H9 (cell line): ENCODE results near the gene RGN. TPM values are rescaled to one million over a fixed set of nuclear protein-coding genes. Genes with fewer than 3 reads are reported as not detected.

Experiments
- DNase-seq: peaks from one replicate; pipeline ENCODE4 v3.0.0-alpha.2; 2017
- H2AFZ ChIP-seq: one replicate; pipeline ENCODE4 v1.6.1; 2013; ENCODE audit warnings: mild to moderate bottlenecking, low read length, control low read depth, moderate library complexity
- H2AK5ac ChIP-seq: 2 replicates; pipeline ENCODE4 v1.6.1; 2013; ENCODE audit warnings: low read length, control low read depth, mixed read lengths; ENCODE audit not compliant: insufficient read length
- H2BK120ac ChIP-seq: one replicate; pipeline ENCODE4 v1.6.1; 2013; ENCODE audit warnings: low read depth, mild to moderate bottlenecking, low read length, control low read depth, inconsistent platforms; ENCODE audit not compliant: poor library complexity, severe bottlenecking
- H2BK12ac ChIP-seq: 2 replicates; pipeline ENCODE4 v1.6.1; 2013; ENCODE audit warnings: low read length, control low read depth, mixed read lengths, low read depth; ENCODE audit not compliant: insufficient read length
- H2BK15ac ChIP-seq: 2 replicates; pipeline ENCODE4 v1.6.1; 2013; ENCODE audit warnings: low read depth, low read length, control low read depth
- H2BK20ac ChIP-seq: one replicate; pipeline ENCODE4 v1.6.1; 2013; ENCODE audit warnings: low read depth, mild to moderate bottlenecking, low read length, control low read depth, inconsistent platforms; ENCODE audit not compliant: poor library complexity, severe bottlenecking
- H2BK5ac ChIP-seq: 2 replicates; pipeline ENCODE4 v1.6.1; 2013; ENCODE audit warnings: low read length, control low read depth, mixed read lengths; ENCODE audit not compliant: insufficient read length
- H3K14ac ChIP-seq: 2 replicates; pipeline ENCODE4 v1.6.1; 2013; ENCODE audit warnings: low read length, control low read depth; ENCODE audit not compliant: insufficient read depth
- H3K18ac ChIP-seq: 2 replicates; pipeline ENCODE4 v1.6.1; 2013; ENCODE audit warnings: low read depth, mild to moderate bottlenecking, mixed read lengths, low read length, control low read depth; ENCODE audit not compliant: insufficient read length
- H3K23ac ChIP-seq: 2 replicates; pipeline ENCODE4 v1.6.1; 2013; ENCODE audit warnings: low read length, control low read depth, mixed read lengths, low read depth; ENCODE audit not compliant: insufficient read length
- H3K23me2 ChIP-seq: 2 replicates; pipeline ENCODE4 v1.6.1; 2013; ENCODE audit warnings: low read depth, mild to moderate bottlenecking, mixed read lengths, low read length, control low read depth; ENCODE audit not compliant: insufficient read length, poor library complexity, severe bottlenecking
- H3K27ac ChIP-seq: 2 replicates; pipeline ENCODE4 v1.5.1; 2013; ENCODE audit warnings: low read length, control low read depth, mixed read lengths, low read depth; ENCODE audit not compliant: insufficient read length
- H3K27me3 ChIP-seq: 2 replicates; pipeline ENCODE4 v1.6.1; 2013; ENCODE audit warnings: low read length, control low read depth, inconsistent platforms; ENCODE audit not compliant: insufficient read depth
- H3K4ac ChIP-seq: 2 replicates; pipeline ENCODE4 v1.6.1; 2013; ENCODE audit warnings: low read depth, mild to moderate bottlenecking, control low read depth, inconsistent platforms, low read length, moderate library complexity
- H3K4me1 ChIP-seq: 2 replicates; pipeline ENCODE4 v1.6.1; 2013; ENCODE audit warnings: low read length, control low read depth, inconsistent platforms; ENCODE audit not compliant: insufficient read depth
- H3K4me2 ChIP-seq: 2 replicates; pipeline ENCODE4 v1.6.1; 2013; ENCODE audit warnings: low read length, control low read depth, mixed read lengths; ENCODE audit not compliant: insufficient read length, insufficient read depth
- H3K56ac ChIP-seq: 2 replicates; pipeline ENCODE4 v1.6.1; 2013; ENCODE audit warnings: low read depth, mild to moderate bottlenecking, mixed read lengths, low read length, control low read depth; ENCODE audit not compliant: insufficient read length
- H3K79me1 ChIP-seq: 2 replicates; pipeline ENCODE4 v1.6.1; 2013; ENCODE audit warnings: low read depth, mild to moderate bottlenecking, moderate library complexity, low read length, control low read depth, inconsistent platforms; ENCODE audit not compliant: insufficient read depth, poor library complexity, severe bottlenecking
- H3K79me2 ChIP-seq: 2 replicates; pipeline ENCODE4 v1.6.1; 2013; ENCODE audit warnings: low read length, control low read depth, inconsistent platforms; ENCODE audit not compliant: insufficient read depth
- H3K9ac ChIP-seq: 2 replicates; pipeline ENCODE4 v1.6.1; 2013; ENCODE audit warnings: low read length, control low read depth, mixed read lengths; ENCODE audit not compliant: insufficient read length; ENCODE audit errors: extremely low read depth
- H3K9me3 ChIP-seq: one replicate; pipeline ENCODE4 v1.6.1; 2013; ENCODE audit warnings: low read depth, low read length, inconsistent platforms; ENCODE audit not compliant: control insufficient read depth
- H3T11ph ChIP-seq: one replicate; pipeline ENCODE4 v1.6.1; 2013; ENCODE audit warnings: mild to moderate bottlenecking, low read length, control low read depth, inconsistent platforms
- H4K20me1 ChIP-seq: one replicate; pipeline ENCODE4 v1.6.1; 2013; ENCODE audit not compliant: control insufficient read depth, insufficient read length, insufficient read depth
- H4K5ac ChIP-seq: 2 replicates; pipeline ENCODE4 v1.6.1; 2013; ENCODE audit warnings: low read depth, mild to moderate bottlenecking, mixed read lengths, low read length, control low read depth; ENCODE audit not compliant: insufficient read length
- H4K8ac ChIP-seq: replicated peaks from 2 replicates; pipeline ENCODE4 v1.6.1; 2013; ENCODE audit warnings: low read length, control low read depth, mixed read lengths, low read depth; ENCODE audit not compliant: insufficient read length
- H4K91ac ChIP-seq: 2 replicates; pipeline ENCODE4 v1.6.1; 2013; ENCODE audit warnings: low read depth, mild to moderate bottlenecking, moderate library complexity, mixed read lengths, low read length, control low read depth; ENCODE audit not compliant: insufficient read length
- H3K27ac Mint-ChIP-seq, 3 experiments: 2 replicates in 2 of 3; 3 replicates in 1 of 3; pipeline ENCODE4 v1.8.0; 2020 to 2021; ENCODE audit warnings: mixed read lengths in 3 of 3, mild to moderate bottlenecking in 1 of 3, moderate library complexity in 1 of 3
- H3K27me3 Mint-ChIP-seq: 2 replicates; pipeline ENCODE4 v1.8.0; 2021; ENCODE audit warnings: low read depth, mild to moderate bottlenecking, moderate library complexity, mixed read lengths
- H3K36me3 Mint-ChIP-seq, 3 experiments: 2 replicates in 2 of 3; 3 replicates in 1 of 3; pipeline ENCODE4 v1.8.0; 2020 to 2021; ENCODE audit warnings: low read depth in 3 of 3, mixed read lengths in 3 of 3; ENCODE audit not compliant: insufficient read depth in 1 of 3
- H3K4me1 Mint-ChIP-seq, 2 experiments: 2 replicates each; pipeline ENCODE4 v1.8.0; 2020; ENCODE audit warnings: mixed read lengths in 2 of 2
- H3K4me3 Mint-ChIP-seq, 2 experiments: 2 replicates in 1 of 2; 3 replicates in 1 of 2; pipeline ENCODE4 v1.8.0; 2020 to 2021; ENCODE audit warnings: mild to moderate bottlenecking in 2 of 2, mixed read lengths in 2 of 2, moderate library complexity in 1 of 2
- H3K9me3 Mint-ChIP-seq, 2 experiments: 2 replicates in 1 of 2; 3 replicates in 1 of 2; pipeline ENCODE4 v1.8.0; 2020; ENCODE audit warnings: mild to moderate bottlenecking in 2 of 2, mixed read lengths in 2 of 2, moderate library complexity in 1 of 2
- WGBS: extraction: QIAGEN DNeasy Blood & Tissue Kit; methylation state at CpG from one replicate; pipeline ENCODE4 v1.1.7; 2013; ENCODE audit warnings: missing lambda C conversion rate, low lambda C conversion rate, mixed read lengths; ENCODE audit not compliant: insufficient read length; ENCODE audit errors: extremely low coverage; 5-methylcytosine and 5-hydroxymethylcytosine counted together
- total RNA-seq: library from RNA; stranded (reverse); gene quantifications from 2 replicates; pipeline ENCODE4 v1.2.1, GENCODE V29; 2021
- TF ChIP-seq, protein P1 (sequence below): fragments of 200-600 bp; sonication (generic); conservative IDR thresholded peaks from 3 replicates; pipeline ENCODE4 v1.8.0; 2021; ENCODE audit warnings: antibody characterized with exemption, mild to moderate bottlenecking

RGN gene
- total RNA-seq, 1 experiment from 2014 or later: not detected

DNA sequence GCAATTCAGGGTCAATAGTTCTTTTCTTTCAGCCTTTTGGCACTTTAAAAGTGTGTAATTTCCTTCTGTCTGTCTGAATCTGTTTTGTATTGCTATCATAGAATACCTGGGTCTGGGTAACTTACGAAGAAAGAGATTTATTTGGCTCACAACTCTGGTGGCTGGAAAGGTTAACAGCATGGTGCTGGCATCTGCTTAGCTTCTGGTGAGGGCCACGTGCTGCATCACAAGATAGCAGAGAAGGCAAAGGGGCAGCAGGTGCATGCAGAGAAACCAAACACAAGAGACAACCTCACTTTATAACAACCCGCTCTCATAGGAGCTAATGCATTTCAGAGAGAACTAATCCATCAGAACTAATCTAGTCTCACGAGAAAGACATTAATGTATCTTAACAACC, 18.8 kb downstream of the RGN start:
- Histone ChIP-seq H2BK20ac (no peak overlapping the region), H3T11ph (no peak overlapping the region)
- whole genome bisulfite sequencing: no CpG with 5 or more reads among the region's 4 CpGs

More for the DNA sequence above, 18.8 kb downstream of the RGN start:
- H3K4me1 Mint-ChIP-seq: peaks cover 5 to 8% of the 10 kb centered on the region in 2 experiments
- no peak overlapping the region for H4K5ac ChIP-seq
- H3K4ac ChIP-seq: no peak overlapping the region
- H3K56ac ChIP-seq: no peak overlapping the region
- H3K9ac ChIP-seq: no peak overlapping the region
- DNase-seq: no peak
- H3K18ac ChIP-seq: no peak overlapping the region
- H3K27me3 ChIP-seq: no peaks in the 10 kb centered on the region
- TF ChIP-seq, protein P1, sequence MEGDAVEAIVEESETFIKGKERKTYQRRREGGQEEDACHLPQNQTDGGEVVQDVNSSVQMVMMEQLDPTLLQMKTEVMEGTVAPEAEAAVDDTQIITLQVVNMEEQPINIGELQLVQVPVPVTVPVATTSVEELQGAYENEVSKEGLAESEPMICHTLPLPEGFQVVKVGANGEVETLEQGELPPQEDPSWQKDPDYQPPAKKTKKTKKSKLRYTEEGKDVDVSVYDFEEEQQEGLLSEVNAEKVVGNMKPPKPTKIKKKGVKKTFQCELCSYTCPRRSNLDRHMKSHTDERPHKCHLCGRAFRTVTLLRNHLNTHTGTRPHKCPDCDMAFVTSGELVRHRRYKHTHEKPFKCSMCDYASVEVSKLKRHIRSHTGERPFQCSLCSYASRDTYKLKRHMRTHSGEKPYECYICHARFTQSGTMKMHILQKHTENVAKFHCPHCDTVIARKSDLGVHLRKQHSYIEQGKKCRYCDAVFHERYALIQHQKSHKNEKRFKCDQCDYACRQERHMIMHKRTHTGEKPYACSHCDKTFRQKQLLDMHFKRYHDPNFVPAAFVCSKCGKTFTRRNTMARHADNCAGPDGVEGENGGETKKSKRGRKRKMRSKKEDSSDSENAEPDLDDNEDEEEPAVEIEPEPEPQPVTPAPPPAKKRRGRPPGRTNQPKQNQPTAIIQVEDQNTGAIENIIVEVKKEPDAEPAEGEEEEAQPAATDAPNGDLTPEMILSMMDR: no peak
- no peak overlapping the region for H2BK15ac ChIP-seq
- no peak overlapping the region for H3K14ac ChIP-seq
- no peak overlapping the region for H2AK5ac ChIP-seq
- H2BK5ac ChIP-seq: no peak overlapping the region
- no peaks in the 10 kb centered on the region; the same call in 1 of the 2 replicates for H3K79me2 ChIP-seq
- H4K8ac ChIP-seq: no peak overlapping the region
- peaks cover 0 to 8% (median 2%) of the 10 kb centered on the region in 3 experiments; a peak in 4 of 7 replicates for H3K36me3 Mint-ChIP-seq
- no peak overlapping the region for H2BK12ac ChIP-seq
- no peaks in the 10 kb centered on the region for H4K20me1 ChIP-seq
- H3K4me1 ChIP-seq: no peaks in the 10 kb centered on the region; the same call in 1 of the 2 replicates
- peak overlapping the region; percentile 3 for H3K27ac ChIP-seq
- H2BK120ac ChIP-seq: no peak overlapping the region
- H3K4me2 ChIP-seq: no peak overlapping the region
- no peak overlapping the region for H2AFZ ChIP-seq
- H3K4me3 Mint-ChIP-seq: no peak overlapping the region
- H3K9me3 ChIP-seq: peaks cover 8% of the 10 kb centered on the region
- no peak overlapping the region for H4K91ac ChIP-seq
- no peak overlapping the region for H3K27ac Mint-ChIP-seq
- H3K79me1 ChIP-seq: no peaks in the 10 kb centered on the region
- peaks cover 57 to 67% of the 10 kb centered on the region in 2 experiments for H3K9me3 Mint-ChIP-seq
- no peaks in the 10 kb centered on the region for H3K23me2 ChIP-seq
- H3K27me3 Mint-ChIP-seq: peaks cover 1% of the 10 kb centered on the region; the same call in 1 of the 2 replicates
- H3K23ac ChIP-seq: no peak overlapping the region
